ENCODE results near the gene UQCR10.

UQCR10 gene

DNA sequence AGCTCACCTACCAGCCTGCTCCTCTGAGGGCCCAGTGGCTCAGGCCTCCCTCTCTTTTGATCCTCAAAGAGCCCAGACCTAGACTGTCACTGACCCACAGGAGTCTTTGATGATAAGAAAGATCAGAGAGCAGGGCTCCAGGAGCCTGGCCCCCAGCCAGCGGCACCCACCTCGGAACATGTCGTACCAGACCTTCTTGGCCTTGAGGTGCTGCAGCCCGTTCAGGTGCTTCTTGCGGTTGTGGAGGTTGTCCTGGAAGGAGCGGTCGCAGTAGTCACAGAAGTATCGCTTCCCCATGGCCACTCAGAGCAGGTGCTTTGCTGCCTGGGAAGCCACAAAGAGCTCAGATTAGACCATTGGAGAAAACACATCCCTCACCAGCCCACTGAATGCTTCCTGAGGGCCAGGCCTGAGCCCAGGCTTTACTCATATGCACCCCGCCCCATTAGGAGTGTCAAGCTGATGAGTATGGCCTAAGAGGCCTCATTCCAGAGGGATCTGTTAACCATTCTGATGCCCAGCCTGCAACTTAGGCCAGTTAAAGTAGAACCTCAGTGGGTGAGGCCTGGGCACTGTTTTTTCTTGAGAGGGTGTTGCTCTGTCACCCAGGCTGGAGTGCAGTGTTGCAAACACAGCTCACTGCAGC, 18.8 kb upstream of the UQCR10 start:
- Histone ChIP-seq H3K9me3 (ENCODE audit: insufficient read depth, low read length) (no peaks in the 10 kb centered on the region), H3K36me3 (replicated peaks; ENCODE audit: low read depth, low read length) (peaks cover 8% of the 10 kb centered on the region), H3K4me3 (ENCODE audit: low read length) (no peak overlapping the region), H4K20me1 (ENCODE audit: insufficient read depth, low read length) (peaks cover 11% of the 10 kb centered on the region; the same call in 1 of the 2 replicates), H3K9ac (ENCODE audit: low read length) (peak overlapping the region; percentile 4; the same call in 1 of the 2 replicates), H3K27ac (ENCODE audit: low read length) (no peak overlapping the region), H2AFZ (ENCODE audit: low read depth, low read length) (no peak overlapping the region), H3K4me1 (ENCODE audit: low read length) (peaks cover 21% of the 10 kb centered on the region), H3K79me2 (ENCODE audit: low read length) (no peaks in the 10 kb centered on the region), H3K4me2 (ENCODE audit: low read length) (peak overlapping the region; percentile 63), H3K27me3 (ENCODE audit: low read depth, low read length) (no peaks in the 10 kb centered on the region)
- TF ChIP-seq, protein P1, sequence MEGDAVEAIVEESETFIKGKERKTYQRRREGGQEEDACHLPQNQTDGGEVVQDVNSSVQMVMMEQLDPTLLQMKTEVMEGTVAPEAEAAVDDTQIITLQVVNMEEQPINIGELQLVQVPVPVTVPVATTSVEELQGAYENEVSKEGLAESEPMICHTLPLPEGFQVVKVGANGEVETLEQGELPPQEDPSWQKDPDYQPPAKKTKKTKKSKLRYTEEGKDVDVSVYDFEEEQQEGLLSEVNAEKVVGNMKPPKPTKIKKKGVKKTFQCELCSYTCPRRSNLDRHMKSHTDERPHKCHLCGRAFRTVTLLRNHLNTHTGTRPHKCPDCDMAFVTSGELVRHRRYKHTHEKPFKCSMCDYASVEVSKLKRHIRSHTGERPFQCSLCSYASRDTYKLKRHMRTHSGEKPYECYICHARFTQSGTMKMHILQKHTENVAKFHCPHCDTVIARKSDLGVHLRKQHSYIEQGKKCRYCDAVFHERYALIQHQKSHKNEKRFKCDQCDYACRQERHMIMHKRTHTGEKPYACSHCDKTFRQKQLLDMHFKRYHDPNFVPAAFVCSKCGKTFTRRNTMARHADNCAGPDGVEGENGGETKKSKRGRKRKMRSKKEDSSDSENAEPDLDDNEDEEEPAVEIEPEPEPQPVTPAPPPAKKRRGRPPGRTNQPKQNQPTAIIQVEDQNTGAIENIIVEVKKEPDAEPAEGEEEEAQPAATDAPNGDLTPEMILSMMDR (IDR thresholded peaks at IDR 0.05; ENCODE audit: low read depth, low read length), result no peak
- TF ChIP-seq EZH2phosphoT487 (IDR thresholded peaks at IDR 0.05; ENCODE audit: low read depth), result no peak

DNA sequence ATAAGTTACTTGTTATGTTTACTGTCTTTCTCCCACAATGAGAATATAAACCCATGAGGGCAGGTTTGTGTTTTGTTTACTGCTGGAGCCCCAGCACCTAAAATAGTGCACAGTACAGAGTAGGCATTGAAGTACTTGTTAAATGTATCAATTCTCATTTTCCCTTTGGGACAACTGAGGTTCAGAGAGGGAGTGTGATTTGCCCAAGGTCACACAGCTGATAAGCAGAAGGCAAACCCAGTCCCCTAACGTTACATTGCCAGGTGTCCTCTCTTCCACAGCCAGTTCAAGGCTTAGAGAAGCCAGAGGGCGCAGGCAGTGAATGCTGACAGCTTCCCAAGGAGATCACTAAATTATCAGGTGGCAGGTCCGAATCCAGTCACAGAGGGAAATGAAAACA, 17.1 kb upstream of the UQCR10 start:
- Histone ChIP-seq H3K27ac (ENCODE audit: low read length) (no peak overlapping the region), H3K9ac (ENCODE audit: low read length) (no peak overlapping the region), H2AFZ (ENCODE audit: low read depth, low read length) (no peak overlapping the region), H3K4me3 (ENCODE audit: low read length) (no peak overlapping the region), H3K36me3 (replicated peaks; ENCODE audit: low read depth, low read length) (peaks cover 8% of the 10 kb centered on the region), H3K79me2 (ENCODE audit: low read length) (no peaks in the 10 kb centered on the region), H4K20me1 (ENCODE audit: insufficient read depth, low read length) (peaks cover 11% of the 10 kb centered on the region; the same call in 1 of the 2 replicates), H3K27me3 (ENCODE audit: low read depth, low read length) (no peaks in the 10 kb centered on the region), H3K4me1 (ENCODE audit: low read length) (peaks cover 21% of the 10 kb centered on the region), H3K9me3 (ENCODE audit: insufficient read depth, low read length) (no peaks in the 10 kb centered on the region), H3K4me2 (ENCODE audit: low read length) (no peak overlapping the region)
- no peak for TF ChIP-seq EZH2phosphoT487 (IDR thresholded peaks at IDR 0.05; ENCODE audit: low read depth)
- TF ChIP-seq, protein P1 (IDR thresholded peaks at IDR 0.05; ENCODE audit: low read depth, low read length), result no peak

DNA sequence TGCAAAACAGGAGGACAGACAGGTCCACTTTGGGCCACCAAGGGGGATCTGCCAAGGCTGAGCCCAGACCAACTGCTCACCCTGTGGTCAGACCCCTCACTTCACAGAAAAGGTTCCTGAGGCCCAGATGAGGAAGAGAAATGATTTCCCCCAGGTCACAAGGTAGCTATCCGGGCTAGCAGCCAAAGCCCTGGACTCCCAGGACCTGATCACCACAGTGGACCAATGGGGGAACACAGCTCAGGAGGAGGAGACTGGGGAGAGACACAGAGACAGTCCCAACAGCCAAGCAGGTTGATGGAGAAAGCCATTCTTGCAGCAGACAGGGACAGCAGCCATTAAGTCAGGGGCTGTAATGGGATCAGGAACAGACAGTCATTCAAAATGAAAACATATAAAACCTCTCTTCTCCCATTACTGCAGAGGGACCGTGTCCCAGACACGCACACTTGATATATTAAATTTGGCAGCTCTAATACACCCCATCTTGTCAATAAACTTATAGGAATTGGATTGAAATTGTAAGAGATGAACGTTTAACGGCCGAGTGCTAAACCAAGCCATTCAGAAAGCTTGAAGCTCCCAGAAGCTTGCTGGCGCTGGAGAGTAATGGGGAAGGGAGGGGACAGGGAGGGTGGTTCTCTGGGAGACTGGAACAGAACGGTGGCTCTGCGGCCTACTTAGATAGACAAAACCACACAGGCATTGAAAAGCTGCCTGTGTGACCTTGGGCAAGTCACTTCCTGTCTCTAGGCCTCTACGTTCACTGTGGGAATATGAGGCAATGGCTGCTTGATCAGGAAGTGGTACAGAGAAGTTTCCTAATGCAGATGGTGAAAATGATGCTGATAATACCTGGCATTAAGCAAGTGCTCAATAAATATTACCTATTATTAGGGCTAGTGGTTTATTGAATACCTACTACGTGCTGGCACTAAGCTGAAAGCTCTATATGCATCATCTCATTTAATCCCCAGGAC, 16.3 kb upstream of the UQCR10 start:
- Histone ChIP-seq H3K4me3 (ENCODE audit: low read length) (no peak overlapping the region), H3K4me1 (ENCODE audit: low read length) (peaks cover 21% of the 10 kb centered on the region), H3K27ac (ENCODE audit: low read length) (no peak overlapping the region), H3K4me2 (ENCODE audit: low read length) (no peak overlapping the region), H2AFZ (ENCODE audit: low read depth, low read length) (no peak overlapping the region), H3K9ac (ENCODE audit: low read length) (no peak overlapping the region), H3K36me3 (replicated peaks; ENCODE audit: low read depth, low read length) (peaks cover 8% of the 10 kb centered on the region), H3K79me2 (ENCODE audit: low read length) (no peaks in the 10 kb centered on the region), H3K27me3 (ENCODE audit: low read depth, low read length) (no peaks in the 10 kb centered on the region), H3K9me3 (ENCODE audit: insufficient read depth, low read length) (no peaks in the 10 kb centered on the region), H4K20me1 (ENCODE audit: insufficient read depth, low read length) (peaks cover 11% of the 10 kb centered on the region; the same call in 1 of the 2 replicates)
- TF ChIP-seq EZH2phosphoT487 (IDR thresholded peaks at IDR 0.05; ENCODE audit: low read depth), result no peak
- TF ChIP-seq, protein P1 (IDR thresholded peaks at IDR 0.05; ENCODE audit: low read depth, low read length), result no peak

DNA sequence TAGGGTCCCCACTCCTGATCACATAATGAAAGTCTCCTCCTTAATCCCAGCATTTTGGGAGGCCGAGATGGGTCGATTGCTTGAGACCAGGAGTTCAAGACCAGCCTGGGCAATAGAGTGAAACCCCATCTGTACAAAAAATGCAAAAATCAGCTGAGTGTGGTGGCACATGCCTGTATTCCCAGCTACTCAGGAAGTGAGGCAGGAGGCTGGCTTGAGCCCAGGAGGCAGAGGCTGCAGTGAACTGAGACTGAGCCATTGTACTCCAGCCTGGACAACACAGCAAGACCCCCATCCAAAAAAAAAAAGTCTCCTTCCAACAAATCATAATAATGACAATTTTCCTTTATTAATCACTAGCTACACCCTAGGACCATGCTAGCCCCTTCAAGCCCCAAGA, 15.5 kb upstream of the UQCR10 start:
- Histone ChIP-seq H3K27ac (ENCODE audit: low read length) (no peak overlapping the region), H3K9ac (ENCODE audit: low read length) (no peak overlapping the region), H3K4me3 (ENCODE audit: low read length) (no peak overlapping the region), H4K20me1 (ENCODE audit: insufficient read depth, low read length) (peaks cover 11% of the 10 kb centered on the region; the same call in 1 of the 2 replicates), H3K9me3 (ENCODE audit: insufficient read depth, low read length) (no peaks in the 10 kb centered on the region), H3K4me1 (ENCODE audit: low read length) (peaks cover 21% of the 10 kb centered on the region), H3K36me3 (replicated peaks; ENCODE audit: low read depth, low read length) (peaks cover 8% of the 10 kb centered on the region), H3K27me3 (ENCODE audit: low read depth, low read length) (no peaks in the 10 kb centered on the region), H3K79me2 (ENCODE audit: low read length) (no peaks in the 10 kb centered on the region), H3K4me2 (ENCODE audit: low read length) (no peak overlapping the region), H2AFZ (ENCODE audit: low read depth, low read length) (no peak overlapping the region)
- TF ChIP-seq, protein P1 (IDR thresholded peaks at IDR 0.05; ENCODE audit: low read depth, low read length), result no peak
- no peak for TF ChIP-seq EZH2phosphoT487 (IDR thresholded peaks at IDR 0.05; ENCODE audit: low read depth)
